B cell (primary cell): ENCODE results near the gene TMEM9. TPM values are rescaled to one million over a fixed set of nuclear protein-coding genes. Genes with fewer than 3 reads are reported as not detected.

ENCODE experiments used
- ATAC-seq: fragments of 200-7000 bp; cut with Tn5 transposase; one replicate; pipeline ENCODE4 v1.10.0; 2021; ENCODE audit warnings: low read depth, mild to moderate bottlenecking, moderate number of reproducible peaks, moderate library complexity
- CTCF ChIA-PET: fragments of 350-600 bp; sonication (Branson Sonifier 250); formaldehyde crosslinking; loops from one replicate; lab custom pipeline; 2021; ENCODE audit warnings: antibody characterized with exemption, inconsistent platforms; lab: Charles Lee
- POLR2A ChIA-PET: fragments of 350-600 bp; sonication (Branson Sonifier 250); formaldehyde crosslinking; loops from one replicate; lab custom pipeline; 2021; ENCODE audit warnings: antibody characterized with exemption; lab: Charles Lee
- DNase-seq: peaks from one replicate; pipeline ENCODE4 v3.0.0; 2013
- H2AFZ ChIP-seq: 2 replicates; pipeline ENCODE4 v1.6.1; 2012; ENCODE audit warnings: mild to moderate bottlenecking, low read depth, low read length; ENCODE audit not compliant: insufficient read depth, poor library complexity, severe bottlenecking
- H3K27ac ChIP-seq, 2 donors: 1 replicate in 1 of 2; 2 replicates in 1 of 2; pipeline ENCODE4 v1.5.1; 2012 to 2013; ENCODE audit warnings: low read length in 2 of 2, mild to moderate bottlenecking in 2 of 2, moderate library complexity in 1 of 2
- H3K27me3 ChIP-seq, 4 experiments: fragments of 200-600 bp in 1 of 4; sonication (generic) in 1 of 4; replicated peaks in 1 of 4; 1 replicate in 2 of 4; 2 replicates in 2 of 4; pipeline versions ENCODE4 v1.6.1 to v1.7.0; 2013 to 2016; ENCODE audit warnings: low read length in 3 of 4, mild to moderate bottlenecking in 2 of 4, mixed read lengths in 1 of 4, moderate library complexity in 1 of 4; ENCODE audit not compliant: insufficient read depth in 4 of 4, control insufficient read depth in 3 of 4; ENCODE audit errors: control extremely low read depth in 1 of 4
- H3K36me3 ChIP-seq, 2 experiments: replicated peaks in 1 of 2; 1 replicate in 1 of 2; 2 replicates in 1 of 2; pipeline versions ENCODE4 v1.6.1 to v1.7.1; 2013; ENCODE audit warnings: low read length in 1 of 2; ENCODE audit not compliant: insufficient read depth in 2 of 2, control insufficient read depth in 1 of 2; ENCODE audit errors: control extremely low read depth in 1 of 2, extremely low read depth in 1 of 2
- H3K4me1 ChIP-seq, 2 donors: fragments of 200-600 bp in 1 of 2; sonication (generic) in 1 of 2; 1 replicate in 1 of 2; 2 replicates in 1 of 2; pipeline versions ENCODE4 v1.5.1 to v1.6.1; 2013 to 2017; ENCODE audit warnings: low read length in 2 of 2; ENCODE audit not compliant: control insufficient read depth in 2 of 2, insufficient read depth in 2 of 2
- H3K4me2 ChIP-seq: replicated peaks from 2 replicates; pipeline ENCODE3; 2012; ENCODE audit warnings: mild to moderate bottlenecking, low read depth, low read length; ENCODE audit not compliant: poor library complexity, severe bottlenecking
- H3K4me3 ChIP-seq, 5 experiments: fragments of 200-600 bp in 1 of 5; sonication (generic) in 1 of 5; 1 replicate in 3 of 5; 2 replicates in 2 of 5; pipeline versions ENCODE4 v1.5.1 to v1.7.0; 2011 to 2016; ENCODE audit warnings: low read length in 4 of 5, mild to moderate bottlenecking in 4 of 5, low read depth in 2 of 5, control low read depth in 1 of 5, moderate library complexity in 1 of 5; ENCODE audit not compliant: insufficient read depth in 1 of 5; ENCODE audit errors: control extremely low read depth in 1 of 5, extremely low read depth in 1 of 5
- H3K79me2 ChIP-seq: fragments of 200-600 bp; sonication (generic); one replicate; pipeline ENCODE4 v1.6.0; 2016; ENCODE audit warnings: low read length; ENCODE audit not compliant: control insufficient read depth, insufficient read depth
- H3K9ac ChIP-seq: fragments of 200-600 bp; sonication (generic); 2 replicates; pipeline ENCODE4 v1.6.1; 2017; ENCODE audit warnings: mild to moderate bottlenecking, low read length, moderate library complexity
- H3K9me3 ChIP-seq, 3 donors: one replicate each; pipeline versions ENCODE4 v1.6.1 to v1.7.1; 2013; ENCODE audit warnings: low read length in 2 of 3; ENCODE audit not compliant: control insufficient read depth in 2 of 3, insufficient read depth in 1 of 3; ENCODE audit errors: control extremely low read depth in 1 of 3
- H4K20me1 ChIP-seq: 2 replicates; pipeline ENCODE4 v1.6.0; 2012; ENCODE audit warnings: mild to moderate bottlenecking, low read length; ENCODE audit not compliant: insufficient read depth, control insufficient read depth, poor library complexity, severe bottlenecking
- H3K27ac Mint-ChIP-seq: one replicate; pipeline ENCODE4 v1.8.0; 2021; ENCODE audit warnings: mixed read lengths
- H3K27me3 Mint-ChIP-seq: one replicate; pipeline ENCODE4 v1.8.0; 2021; ENCODE audit warnings: mixed read lengths
- H3K4me1 Mint-ChIP-seq: one replicate; pipeline ENCODE4 v1.8.0; 2021; ENCODE audit warnings: mixed read lengths
- H3K4me3 Mint-ChIP-seq: one replicate; pipeline ENCODE4 v1.8.0; 2021; ENCODE audit warnings: mixed read lengths
- H3K9me3 Mint-ChIP-seq: one replicate; pipeline ENCODE4 v1.8.0; 2022; ENCODE audit warnings: mixed read lengths; ENCODE audit not compliant: insufficient read depth
- EZH2 ChIP-seq: IDR thresholded peaks from 2 replicates; pipeline ENCODE4 v1.6.1; 2012; ENCODE audit warnings: borderline replicate concordance, low read depth, mild to moderate bottlenecking, moderate library complexity, low read length; ENCODE audit not compliant: insufficient read depth, poor library complexity, severe bottlenecking
- WGBS: methylation state at CpG from one replicate; pipeline ENCODE4 v1.1.5; 2013; ENCODE audit warnings: missing lambda C conversion rate; ENCODE audit not compliant: insufficient coverage; 5-methylcytosine and 5-hydroxymethylcytosine counted together
- intact Hi-C: fragments of 100-400 bp; cut with micrococcal nuclease; formaldehyde crosslinking; loops from one replicate; pipeline ENCODE4 v1.10.0; 2022
- polyA plus RNA-seq: library from polyadenylated mRNA; depleted of rRNA; stranded (reverse); fragments of >200 nt; gene quantifications from 2 replicates; pipeline ENCODE4 v1.2.3, GENCODE V29; 2012
- total RNA-seq, 2 donors: library from RNA; stranded (reverse); fragments of 120-200 nt in 1 of 2; gene quantifications; 1 replicate in 1 of 2; 2 replicates in 1 of 2; pipeline versions ENCODE4 v1.2.3 to v1.2.4, GENCODE V29; 2013 to 2022
- TF ChIP-seq, protein P1 (sequence below): fragments of 200-600 bp; IDR thresholded peaks from one replicate; pipeline ENCODE4 v1.8.0; 2022; ENCODE audit warnings: antibody characterized with exemption, mild to moderate bottlenecking

Gene TMEM9
- total and polyA plus RNA-seq, 2 donors (not counting 1 experiment from before 2014, with no cell fraction given), result 23.6 to 29.2 TPM

DNA sequence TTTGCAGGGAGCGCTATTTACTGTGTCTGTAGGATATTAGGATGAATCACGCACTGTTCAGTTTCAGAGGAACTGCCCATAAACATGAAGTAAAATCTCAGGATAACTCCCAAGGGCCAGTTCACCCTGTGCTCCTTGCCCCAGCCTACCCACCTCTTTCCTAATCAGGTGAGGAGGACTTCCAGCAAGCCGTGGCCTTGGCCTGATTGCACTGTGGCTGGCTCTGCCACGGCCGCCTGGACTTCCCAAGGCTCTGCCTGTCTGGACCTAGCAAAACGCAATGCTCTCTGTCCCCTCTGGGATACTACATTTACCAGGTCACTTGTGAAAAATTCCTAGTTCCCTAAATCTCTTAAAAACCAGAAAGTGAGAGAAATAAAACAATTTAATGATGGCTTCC, 19.9 kb downstream of the TMEM9 start:
- Histone ChIP-seq H3K4me3 (no peak overlapping the region), H3K27ac (no peak overlapping the region), H2AFZ (no peak overlapping the region), H3K4me1 (no peaks in the 10 kb centered on the region), H3K36me3 (peaks cover 0 to 5% of the 10 kb centered on the region in 2 experiments), H3K4me2 (no peak overlapping the region), H3K9ac (no peak overlapping the region), H3K79me2 (no peaks in the 10 kb centered on the region), H3K27me3 (no peaks in the 10 kb centered on the region), H4K20me1 (no peaks in the 10 kb centered on the region), H3K9me3 (no peaks in the 10 kb centered on the region)
- Mint-ChIP-seq H3K9me3 (peaks cover 3% of the 10 kb centered on the region), H3K27ac (no peak overlapping the region), H3K4me3 (no peak overlapping the region), H3K27me3 (no peaks in the 10 kb centered on the region), H3K4me1 (no peaks in the 10 kb centered on the region)
- ATAC-seq, result no peak
- ChIA-PET POLR2A (no interaction called here), CTCF (interaction anchor here (1.1 kb wide), 1 partner anchor 20 kb away, joined by 3 read pairs; no protein-coding TSS in a partner anchor)
- TF ChIP-seq EZH2, result no peak
- TF ChIP-seq, protein P1, sequence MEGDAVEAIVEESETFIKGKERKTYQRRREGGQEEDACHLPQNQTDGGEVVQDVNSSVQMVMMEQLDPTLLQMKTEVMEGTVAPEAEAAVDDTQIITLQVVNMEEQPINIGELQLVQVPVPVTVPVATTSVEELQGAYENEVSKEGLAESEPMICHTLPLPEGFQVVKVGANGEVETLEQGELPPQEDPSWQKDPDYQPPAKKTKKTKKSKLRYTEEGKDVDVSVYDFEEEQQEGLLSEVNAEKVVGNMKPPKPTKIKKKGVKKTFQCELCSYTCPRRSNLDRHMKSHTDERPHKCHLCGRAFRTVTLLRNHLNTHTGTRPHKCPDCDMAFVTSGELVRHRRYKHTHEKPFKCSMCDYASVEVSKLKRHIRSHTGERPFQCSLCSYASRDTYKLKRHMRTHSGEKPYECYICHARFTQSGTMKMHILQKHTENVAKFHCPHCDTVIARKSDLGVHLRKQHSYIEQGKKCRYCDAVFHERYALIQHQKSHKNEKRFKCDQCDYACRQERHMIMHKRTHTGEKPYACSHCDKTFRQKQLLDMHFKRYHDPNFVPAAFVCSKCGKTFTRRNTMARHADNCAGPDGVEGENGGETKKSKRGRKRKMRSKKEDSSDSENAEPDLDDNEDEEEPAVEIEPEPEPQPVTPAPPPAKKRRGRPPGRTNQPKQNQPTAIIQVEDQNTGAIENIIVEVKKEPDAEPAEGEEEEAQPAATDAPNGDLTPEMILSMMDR, result no peak
- no peak for DNase-seq
- 94% methylated on average over 3 of the region's 6 CpGs for WGBS
- intact Hi-C loops, result no loop called here

DNA sequence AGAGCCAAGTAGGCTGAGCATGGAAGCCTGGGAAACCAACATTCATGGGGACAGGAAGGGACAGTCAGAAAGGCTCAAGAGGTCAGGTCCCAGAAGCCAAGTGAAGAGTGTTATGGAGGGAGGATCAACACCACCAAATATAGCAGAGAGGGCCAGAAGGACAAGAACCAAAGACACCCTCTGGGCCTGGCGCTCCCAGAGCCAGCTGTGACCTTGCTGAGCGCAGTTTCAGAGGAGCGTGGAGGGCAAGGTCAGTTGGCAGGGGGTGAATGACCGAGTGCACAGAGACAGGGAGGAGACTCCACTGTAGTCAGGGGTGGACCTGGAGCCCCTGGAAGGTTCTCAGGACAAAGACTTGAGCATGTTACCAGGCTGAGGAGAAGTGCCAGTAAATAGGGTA, 22.9 kb downstream of the TMEM9 start:
- H3K27me3 ChIP-seq, result peaks cover 0 to 3% (median 0%) of the 10 kb centered on the region in 4 experiments
- H3K4me3 ChIP-seq, result no peak overlapping the region
- intact Hi-C loops, result no loop called here
- H4K20me1 ChIP-seq, result no peaks in the 10 kb centered on the region
- H3K9me3 Mint-ChIP-seq, result peaks cover 3% of the 10 kb centered on the region
- no peak for ATAC-seq
- H3K79me2 ChIP-seq, result no peaks in the 10 kb centered on the region
- WGBS, result 86% methylated on average over 4 of the region's 4 CpGs
- no peak overlapping the region for H3K27ac ChIP-seq
- no peak overlapping the region for H2AFZ ChIP-seq
- H3K4me1 Mint-ChIP-seq, result no peaks in the 10 kb centered on the region
- H3K9me3 ChIP-seq, result no peaks in the 10 kb centered on the region
- no peak overlapping the region for H3K9ac ChIP-seq
- no peak overlapping the region for H3K4me2 ChIP-seq
- H3K36me3 ChIP-seq, result peaks cover 0 to 1% of the 10 kb centered on the region in 2 experiments
- ChIA-PET POLR2A (no interaction called here), CTCF (no interaction called here)
- H3K27ac Mint-ChIP-seq, result no peak overlapping the region
- no peak for DNase-seq
- no peaks in the 10 kb centered on the region for H3K27me3 Mint-ChIP-seq
- TF ChIP-seq EZH2, result no peak
- TF ChIP-seq, protein P1, result no peak
- H3K4me3 Mint-ChIP-seq, result no peak overlapping the region
- no peaks in the 10 kb centered on the region for H3K4me1 ChIP-seq
